K562 (cell line): ENCODE measurements around the gene MAP4K4.

ENCODE experiments used
- BRD4 ChIP-seq: fragments of 200-600 bp; sonication (generic); IDR thresholded peaks from 2 replicates; pipeline ENCODE4 v1.6.1; 2017; ENCODE audit warnings: inconsistent platforms
- ELF4 ChIP-seq: fragments of 450-650 bp; formaldehyde crosslinking; IDR thresholded peaks from 2 replicates; pipeline ENCODE4 v1.4.0; 2022; ENCODE audit warnings: missing genetic modification characterization
- EZH2 ChIP-seq: IDR thresholded peaks from 2 replicates; pipeline ENCODE4 v1.6.1; 2012; ENCODE audit warnings: low read depth, mild to moderate bottlenecking, inconsistent platforms, low read length, borderline replicate concordance
- HIVEP1 ChIP-seq: fragments of 250-450 bp; sonication (Bioruptor Pico); IDR thresholded peaks from 2 replicates; pipeline ENCODE4 v1.4.0; 2020; ENCODE audit warnings: mild to moderate bottlenecking
- SMAD3 ChIP-seq: fragments of 450-650 bp; formaldehyde crosslinking; conservative IDR thresholded peaks from 2 replicates; pipeline ENCODE4 v1.4.0; 2020; ENCODE audit warnings: mild to moderate bottlenecking
- TAF9B ChIP-seq: fragments of 450-650 bp; IDR thresholded peaks from 2 replicates; pipeline ENCODE4 v1.6.1; 2018; ENCODE audit warnings: mild to moderate bottlenecking; ENCODE audit not compliant: partially characterized antibody

DNA sequence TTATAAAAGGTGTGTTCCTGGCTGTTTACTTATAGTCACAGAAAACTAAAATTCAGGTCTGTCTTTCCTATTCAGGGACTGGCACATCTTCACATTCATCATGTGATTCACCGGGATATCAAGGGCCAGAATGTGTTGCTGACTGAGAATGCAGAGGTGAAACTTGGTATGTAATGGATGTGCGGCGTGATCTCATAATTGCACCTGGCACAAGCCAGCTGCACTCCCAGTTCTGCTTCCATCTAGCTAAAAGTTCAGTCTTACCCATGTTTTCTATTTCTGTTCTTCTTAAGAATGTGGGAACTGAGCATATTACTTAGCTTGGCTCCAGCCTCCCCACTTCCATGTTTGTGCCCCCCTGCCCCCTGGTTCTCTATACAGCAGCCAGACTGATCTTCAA is 131.9 kb downstream of the MAP4K4 start:
- no peak for TF ChIP-seq ELF4 (CRISPR knock-in tag)
- no peak for TF ChIP-seq TAF9B
- no peak for TF ChIP-seq SMAD3 (CRISPR knock-in tag)
- no peak for TF ChIP-seq BRD4
- no peak for TF ChIP-seq HIVEP1
- TF ChIP-seq EZH2: no peak
